Smooth muscle cell (in vitro differentiated cells): ENCODE measurements around the gene CACNA1A. TPM values are rescaled to one million over a fixed set of nuclear protein-coding genes. Genes with fewer than 3 reads are reported as not detected.
"Not testable (repeated sequence)": the region's sequence is repeated elsewhere in the genome, so short reads cannot be mapped to it uniquely, and the experiment has no call there.

Experiments used
- DNase-seq: peaks from one replicate; lab custom pipeline; 2025; ENCODE audit not compliant: unreplicated experiment; lab: John Stamatoyannopoulos, UW
- H2AFZ ChIP-seq: fragments of 200-600 bp; sonication (generic); 2 replicates; pipeline ENCODE4 v1.6.0; 2016; ENCODE audit warnings: antibody characterized with exemption, low read depth, mild to moderate bottlenecking
- H3F3A ChIP-seq: fragments of 200-600 bp; sonication (generic); 2 replicates; pipeline ENCODE4 v1.6.0; 2017; ENCODE audit warnings: antibody characterized with exemption, low read depth
- H3K27ac ChIP-seq: fragments of 200-600 bp; sonication (generic); 2 replicates; pipeline ENCODE4 v1.5.1; 2016; ENCODE audit warnings: low read depth, mild to moderate bottlenecking
- H3K27me3 ChIP-seq: fragments of 200-600 bp; sonication (generic); 2 replicates; pipeline ENCODE4 v1.6.1; 2016; ENCODE audit warnings: low read depth, mild to moderate bottlenecking
- H3K36me3 ChIP-seq: fragments of 200-600 bp; sonication (generic); 2 replicates; pipeline ENCODE4 v1.5.1; 2016; ENCODE audit warnings: low read depth
- H3K4me1 ChIP-seq: fragments of 200-600 bp; sonication (generic); 2 replicates; pipeline ENCODE4 v1.5.1; 2016; ENCODE audit warnings: low read depth
- H3K4me2 ChIP-seq: fragments of 200-600 bp; sonication (generic); 2 replicates; pipeline ENCODE4 v1.6.0; 2016; ENCODE audit warnings: mild to moderate bottlenecking
- H3K4me3 ChIP-seq: fragments of 200-600 bp; sonication (generic); 2 replicates; pipeline ENCODE4 v1.5.1; 2016; ENCODE audit warnings: mild to moderate bottlenecking
- H3K79me2 ChIP-seq: fragments of 200-600 bp; sonication (generic); 2 replicates; pipeline ENCODE4 v1.6.0; 2016; ENCODE audit warnings: low read depth, mild to moderate bottlenecking
- H3K9ac ChIP-seq: fragments of 200-600 bp; sonication (generic); 2 replicates; pipeline ENCODE4 v1.6.0; 2016; ENCODE audit warnings: low read depth
- H3K9me3 ChIP-seq: fragments of 200-600 bp; sonication (generic); replicated peaks from 2 replicates; pipeline ENCODE4 v1.5.1; 2016; ENCODE audit warnings: low read depth
- H4K20me1 ChIP-seq: fragments of 200-600 bp; sonication (generic); 2 replicates; pipeline ENCODE4 v1.6.0; 2016; ENCODE audit warnings: low read depth
- CTCF ChIP-seq: fragments of 200-600 bp; sonication (generic); IDR thresholded peaks from 2 replicates; pipeline ENCODE4 v1.5.1; 2017; ENCODE audit warnings: borderline replicate concordance, mild to moderate bottlenecking, antibody characterized with exemption; ENCODE audit not compliant: insufficient read depth, poor library complexity, severe bottlenecking
- WGBS: methylation state at CpG from one replicate; pipeline ENCODE4 v1.1.7; 2016; ENCODE audit warnings: low lambda C conversion rate; 5-methylcytosine and 5-hydroxymethylcytosine counted together
- polyA plus RNA-seq: library from polyadenylated mRNA; unstranded; fragments of >200 nt; fragmentation: Nextera tagmentation; extraction: Ambion mirVana; gene quantifications from 2 replicates; pipeline ENCODE4 v1.2.1, GENCODE V29; 2016
- total RNA-seq: library from RNA; depleted of rRNA; stranded (reverse); fragments of >200 nt; gene quantifications from 2 replicates; pipeline ENCODE4 v1.2.3, GENCODE V29; 2014

Gene CACNA1A
- total and polyA plus RNA-seq, 2 experiments from 2014 or later = 1.3 to 3.0 TPM

- DNase-seq = no peak
- H3K79me2 ChIP-seq = no peaks in the 10 kb centered on the region
- H3K4me2 ChIP-seq = no peak overlapping the region
- no peaks in the 10 kb centered on the region for H3K27me3 ChIP-seq
- H3K36me3 ChIP-seq = no peaks in the 10 kb centered on the region
- no peak overlapping the region for H3K9ac ChIP-seq
- 57% methylated on average over 1 of the region's 1 CpG for WGBS
- no peaks in the 10 kb centered on the region for H4K20me1 ChIP-seq
- H3K4me1 ChIP-seq = no peaks in the 10 kb centered on the region
- no peaks in the 10 kb centered on the region for H3K9me3 ChIP-seq
- no peak overlapping the region for H3K27ac ChIP-seq
- no peak for TF ChIP-seq CTCF
- no peaks in the 10 kb centered on the region for H3F3A ChIP-seq
- no peak overlapping the region for H3K4me3 ChIP-seq
- H2AFZ ChIP-seq = no peak overlapping the region
Observed at GRCh38 chr19:13539332-13539731, 33.1 kb upstream of the CACNA1A start.

GRCh38 chr19:13538601-13539253 is 32.4 kb upstream of the CACNA1A start:
- no peak for TF ChIP-seq CTCF
- Histone ChIP-seq H3K9ac (no peak overlapping the region), H3K79me2 (no peaks in the 10 kb centered on the region), H3K36me3 (no peaks in the 10 kb centered on the region), H3F3A (no peaks in the 10 kb centered on the region), H4K20me1 (no peaks in the 10 kb centered on the region), H3K4me1 (no peaks in the 10 kb centered on the region), H3K4me2 (no peak overlapping the region), H3K9me3 (no peaks in the 10 kb centered on the region), H3K4me3 (no peak overlapping the region), H2AFZ (no peak overlapping the region), H3K27ac (no peak overlapping the region), H3K27me3 (no peaks in the 10 kb centered on the region)
- no peak for DNase-seq
- WGBS = 74% methylated on average over 7 of the region's 7 CpGs

GRCh38 chr19:13537454-13537853 is 31.2 kb upstream of the CACNA1A start:
- H3K4me2 ChIP-seq = no peak overlapping the region
- H3K9ac ChIP-seq = no peak overlapping the region
- H4K20me1 ChIP-seq = no peaks in the 10 kb centered on the region
- no peak for TF ChIP-seq CTCF
- no peaks in the 10 kb centered on the region for H3K9me3 ChIP-seq
- WGBS = 64% methylated on average over 6 of the region's 6 CpGs
- no peaks in the 10 kb centered on the region for H3K4me1 ChIP-seq
- H3K36me3 ChIP-seq = no peaks in the 10 kb centered on the region
- no peaks in the 10 kb centered on the region for H3F3A ChIP-seq
- no peak overlapping the region for H3K4me3 ChIP-seq
- H2AFZ ChIP-seq = no peak overlapping the region
- H3K27ac ChIP-seq = no peak overlapping the region
- no peaks in the 10 kb centered on the region for H3K27me3 ChIP-seq
- no peaks in the 10 kb centered on the region for H3K79me2 ChIP-seq
- DNase-seq = no peak

GRCh38 chr19:13530720-13531119 is 24.4 kb upstream of the CACNA1A start:
- no peak overlapping the region for H3K27ac ChIP-seq
- no peak overlapping the region for H3K9ac ChIP-seq
- H2AFZ ChIP-seq = no peak overlapping the region
- H3K27me3 ChIP-seq = no peaks in the 10 kb centered on the region
- H3K4me1 ChIP-seq = no peaks in the 10 kb centered on the region
- H3K36me3 ChIP-seq = no peaks in the 10 kb centered on the region
- H3K4me2 ChIP-seq = no peak overlapping the region
- H3K9me3 ChIP-seq = no peaks in the 10 kb centered on the region
- DNase-seq = no peak
- WGBS = 29% methylated on average over 6 of the region's 6 CpGs
- no peaks in the 10 kb centered on the region for H4K20me1 ChIP-seq
- no peaks in the 10 kb centered on the region for H3F3A ChIP-seq
- H3K79me2 ChIP-seq = no peaks in the 10 kb centered on the region
- H3K4me3 ChIP-seq = no peak overlapping the region
- no peak for TF ChIP-seq CTCF

GRCh38 chr19:13529721-13530120 is 23.4 kb upstream of the CACNA1A start:
- H3K4me2 ChIP-seq, H3K36me3 ChIP-seq, H4K20me1 ChIP-seq, H2AFZ ChIP-seq, H3K27ac ChIP-seq, H3K9ac ChIP-seq, H3K4me1 ChIP-seq, H3F3A ChIP-seq, H3K79me2 ChIP-seq, H3K4me3 ChIP-seq, H3K9me3 ChIP-seq, H3K27me3 ChIP-seq, DNase-seq: not testable (repeated sequence)
- 77% methylated on average over 2 of the region's 2 CpGs for WGBS
